HepG2 (cell line): Measurements from ENCODE around the gene TMEM231. TPM values are rescaled to one million over a fixed set of nuclear protein-coding genes. Genes with fewer than 3 reads are reported as not detected.

ENCODE experiments used
- EHMT2 ChIP-seq: fragments of 200-600 bp; sonication (generic); IDR thresholded peaks from 2 replicates; pipeline ENCODE4 v1.7.0; 2017; ENCODE audit warnings: antibody characterized with exemption, low read depth, low read length, borderline replicate concordance
- HNF4A ChIP-seq: sonication (generic); formaldehyde crosslinking; IDR thresholded peaks from 2 replicates; pipeline ENCODE4 v1.4.0; 2020; ENCODE audit warnings: missing genetic modification reagents
- MAF1 ChIP-seq: sonication (generic); formaldehyde crosslinking; IDR thresholded peaks from 2 replicates; pipeline ENCODE4 v1.5.0; 2020; ENCODE audit warnings: missing genetic modification reagents, borderline replicate concordance
- PAWR ChIP-seq: sonication (generic); formaldehyde crosslinking; IDR thresholded peaks from 2 replicates; pipeline ENCODE4 v1.4.0; 2020; ENCODE audit warnings: missing genetic modification reagents, mild to moderate bottlenecking, borderline replicate concordance
- PRMT3 ChIP-seq: sonication (generic); formaldehyde crosslinking; IDR thresholded peaks from 2 replicates; pipeline ENCODE4 v1.8.1; 2022; ENCODE audit warnings: low read depth, mild to moderate bottlenecking, moderate library complexity, missing genetic modification reagents, borderline replicate concordance
- SKIL ChIP-seq: sonication (generic); formaldehyde crosslinking; IDR thresholded peaks from 2 replicates; pipeline ENCODE4 v1.8.0; 2022; ENCODE audit warnings: missing genetic modification reagents, mild to moderate bottlenecking, moderate library complexity, borderline replicate concordance
- SNAPC4 ChIP-seq: sonication (generic); formaldehyde crosslinking; IDR thresholded peaks from 2 replicates; pipeline ENCODE4 v1.4.0; 2020; ENCODE audit warnings: mild to moderate bottlenecking, missing genetic modification reagents
- SSRP1 ChIP-seq: IDR thresholded peaks from 2 replicates; pipeline ENCODE4 v1.6.1; 2016; ENCODE audit warnings: control low read depth
- ZBTB7A ChIP-seq: sonication (generic); formaldehyde crosslinking; IDR thresholded peaks from 2 replicates; pipeline ENCODE4 v1.8.0; 2022; ENCODE audit warnings: mild to moderate bottlenecking, missing genetic modification reagents
- ZC3H4 ChIP-seq: sonication (generic); formaldehyde crosslinking; IDR thresholded peaks from 2 replicates; pipeline ENCODE4 v1.4.0; 2020; ENCODE audit warnings: missing genetic modification reagents, borderline replicate concordance
- ZNF318 ChIP-seq: sonication (generic); formaldehyde crosslinking; IDR thresholded peaks from 2 replicates; pipeline ENCODE4 v1.4.0; 2020; ENCODE audit warnings: mild to moderate bottlenecking, missing genetic modification reagents
- ZNF382 ChIP-seq: sonication (generic); formaldehyde crosslinking; IDR thresholded peaks from 2 replicates; pipeline ENCODE4 v1.5.0; 2020; ENCODE audit warnings: missing genetic modification reagents, mild to moderate bottlenecking, borderline replicate concordance
- ZNF614 ChIP-seq: IDR thresholded peaks from 2 replicates; pipeline ENCODE4 v1.6.1; 2018; ENCODE audit warnings: missing biosample characterization, missing genetic modification reagents, inconsistent platforms, borderline replicate concordance
- polyA plus RNA-seq, 8 experiments: library from polyadenylated mRNA; depleted of rRNA in 3 of 8; stranded (reverse) in 7 of 8; unstranded in 1 of 8; fragments of >200 nt; fragmentation: Illumina TruSeq in 4 of 8; extraction: Trizol in 4 of 8; gene quantifications; 2 replicates each; pipeline versions ENCODE4 v1.2.1 to v1.2.3, GENCODE V29; 2011 to 2016; ENCODE audit warnings: low read depth in 4 of 8, missing spikeins in 1 of 8, mixed read lengths in 1 of 8; ENCODE audit not compliant: insufficient read depth in 1 of 8
- total RNA-seq, 5 experiments: library from RNA; depleted of rRNA; stranded (reverse); fragments of >200 nt; fragmentation: Illumina TruSeq; extraction: Trizol; gene quantifications; 2 replicates each; pipeline ENCODE4 v1.2.3, GENCODE V29; 2016; ENCODE audit warnings: low read depth in 1 of 5

Gene TMEM231
- total and polyA plus RNA-seq, 2 of the 13 experiments (the other 11 are each of a cell fraction or from before 2014, with no cell fraction given) = 3.5 to 7.4 TPM

- TF ChIP-seq ZNF318 (CRISPR knock-in tag) (peak; percentile 6; the same call in 1 of the 2 replicates), PAWR (CRISPR knock-in tag) (no peak), ZNF382 (CRISPR knock-in tag) (no peak), ZNF614 (CRISPR knock-in tag) (peak; percentile 58; the same call in 1 of the 2 replicates), HNF4A (CRISPR knock-in tag) (no peak), SNAPC4 (CRISPR knock-in tag) (no peak), MAF1 (CRISPR knock-in tag) (peak; percentile 51; the same call in 1 of the 2 replicates), ZBTB7A (CRISPR knock-in tag) (0 out of 2 replicates have a peak, but pooled peaks have one; percentile 61), SKIL (0 out of 2 replicates have a peak, but pooled peaks have one; percentile 17), EHMT2 (no peak), SSRP1 (CRISPR knock-in tag) (no peak), ZC3H4 (no peak), PRMT3 (CRISPR knock-in tag) (no peak)
These were observed at the start of gene TMEM231 (continued) for GRCh38 chr16:75555707-75556430.
